HAP-1 (cell line): Measurements from ENCODE around the gene ZC3H4.
A peak's percentile ranks its signal among the peaks of the same experiment; 100 is the strongest.

ENCODE experiments used
- DNase-seq, 2 experiments: peaks; one replicate each; pipeline ENCODE4 v3.0.0-alpha.2; 2016 to 2020; ENCODE audit warnings: low spot score in 2 of 2
- H3K27me3 ChIP-seq: fragments of 250-450 bp; sonication (Bioruptor Pico); 2 replicates; pipeline ENCODE4 v1.5.1; 2020; ENCODE audit warnings: low read depth, mild to moderate bottlenecking, moderate library complexity
- H3K36me3 ChIP-seq: fragments of 250-450 bp; sonication (Bioruptor Pico); replicated peaks from 2 replicates; pipeline ENCODE4 v1.5.1; 2020; ENCODE audit warnings: mild to moderate bottlenecking
- H3K4me1 ChIP-seq: fragments of 250-450 bp; sonication (Bioruptor Pico); 2 replicates; pipeline ENCODE4 v1.5.1; 2020; ENCODE audit warnings: mild to moderate bottlenecking
- H3K4me3 ChIP-seq: fragments of 250-450 bp; sonication (Bioruptor Pico); 2 replicates; pipeline ENCODE4 v1.5.1; 2020; ENCODE audit warnings: mild to moderate bottlenecking, moderate library complexity
- H3K9me3 ChIP-seq: fragments of 250-450 bp; sonication (Bioruptor Pico); 2 replicates; pipeline ENCODE4 v1.5.1; 2020; ENCODE audit warnings: mild to moderate bottlenecking, moderate library complexity
- in situ Hi-C: fragments of 300-500 bp; cut with MboI; formaldehyde crosslinking; loops from 3 replicates; pipeline ENCODE4 v1.14.3; 2020; ENCODE audit warnings: low sequenced_read_pairs, inconsistent platforms, mixed read lengths

ZC3H4 gene

DNA sequence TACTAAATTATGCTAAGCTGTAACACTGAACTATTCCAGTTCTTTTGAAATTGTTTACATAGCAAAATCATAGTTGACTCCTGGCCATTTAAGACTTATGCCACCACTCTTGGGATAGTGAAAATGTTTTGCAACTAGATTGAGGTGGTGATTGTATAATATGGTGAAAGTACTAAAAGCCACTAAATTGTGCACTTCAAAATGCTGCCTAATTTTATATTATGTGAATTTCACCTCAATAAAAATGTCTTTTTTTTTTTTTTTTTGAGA is 12.0 kb upstream of the ZC3H4 start:
- Histone ChIP-seq H3K4me1 (peaks cover 2% of the 10 kb centered on the region), H3K36me3 (no peaks in the 10 kb centered on the region), H3K9me3 (peaks cover 7% of the 10 kb centered on the region), H3K4me3 (no peak overlapping the region), H3K27me3 (no peaks in the 10 kb centered on the region)
- in situ Hi-C loops, result loop anchor here (10.0 kb wide), 1 partner anchor 51 kb away; no protein-coding TSS in a partner anchor
- no peak for DNase-seq

DNA sequence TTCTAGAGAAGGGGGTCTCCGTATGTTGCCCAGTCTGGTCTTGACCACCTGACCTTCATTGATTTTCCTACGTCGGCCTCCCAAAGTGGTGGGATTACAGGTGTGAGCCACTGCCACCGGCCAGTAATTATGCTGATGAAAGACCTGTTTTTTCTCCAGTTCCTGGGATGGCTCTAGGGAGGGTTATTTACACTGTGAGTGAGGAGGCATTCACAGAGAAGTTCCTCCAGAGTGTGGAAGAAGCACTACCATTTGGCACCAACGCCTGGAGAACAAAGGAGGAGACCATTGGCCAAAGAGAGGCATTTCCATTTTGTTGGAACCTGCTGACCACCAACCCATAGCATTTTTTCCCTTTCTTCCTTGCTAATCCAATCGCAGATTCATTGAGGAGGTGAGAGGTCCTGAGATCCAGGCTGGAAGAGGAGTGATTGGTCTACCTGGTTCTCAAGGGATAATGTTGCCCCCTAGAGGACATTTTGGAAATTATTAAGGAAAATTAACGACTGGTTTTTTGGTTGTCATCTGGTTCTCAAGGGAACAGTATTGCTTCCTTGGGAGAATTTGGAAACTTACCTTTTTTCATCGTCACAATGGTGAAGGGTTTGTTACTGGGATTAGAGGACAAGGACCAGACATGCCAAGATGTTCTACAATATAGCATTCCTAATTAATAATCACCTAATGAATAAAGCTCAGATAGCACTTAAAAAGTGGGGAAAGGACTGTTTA is 11.5 kb upstream of the ZC3H4 start:
- H3K4me3 ChIP-seq, result no peak overlapping the region
- DNase-seq, result peak; percentile 62 to 91
- peaks cover 3% of the 10 kb centered on the region for H3K9me3 ChIP-seq
- H3K36me3 ChIP-seq, result no peaks in the 10 kb centered on the region
- H3K27me3 ChIP-seq, result no peaks in the 10 kb centered on the region
- in situ Hi-C loops, result loop anchor here (10.0 kb wide), 1 partner anchor 50 kb away; no protein-coding TSS in a partner anchor
- peaks cover 2% of the 10 kb centered on the region; the same call in 1 of the 2 replicates for H3K4me1 ChIP-seq

DNA sequence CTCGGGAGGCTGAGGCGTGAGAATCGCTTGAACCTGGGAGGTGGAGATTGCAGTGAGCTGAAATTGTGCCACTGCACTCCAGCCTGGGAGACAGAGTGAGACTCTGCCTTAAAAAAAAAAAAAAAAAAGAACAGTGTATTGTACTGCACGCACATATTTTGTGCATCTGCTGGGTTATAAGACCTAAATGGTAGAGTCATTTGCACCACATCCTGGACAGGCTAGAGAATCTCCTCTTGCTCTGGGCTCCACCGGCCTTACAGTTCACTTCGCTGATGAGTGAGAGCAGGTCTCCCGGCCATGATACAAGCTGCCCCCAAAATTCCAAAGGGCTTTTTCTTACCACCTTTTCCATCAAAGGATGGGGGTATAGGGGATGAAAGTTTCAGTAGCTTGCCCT is 9.8 kb upstream of the ZC3H4 start:
- H3K4me1 ChIP-seq, result peaks cover 2% of the 10 kb centered on the region; the same call in 1 of the 2 replicates
- no peaks in the 10 kb centered on the region for H3K9me3 ChIP-seq
- H3K36me3 ChIP-seq, result no peaks in the 10 kb centered on the region
- H3K4me3 ChIP-seq, result no peak overlapping the region
- DNase-seq, result no peak
- H3K27me3 ChIP-seq, result no peaks in the 10 kb centered on the region
- in situ Hi-C loops, result loop anchor here (10.0 kb wide), 1 partner anchor 49 kb away; no protein-coding TSS in a partner anchor

DNA sequence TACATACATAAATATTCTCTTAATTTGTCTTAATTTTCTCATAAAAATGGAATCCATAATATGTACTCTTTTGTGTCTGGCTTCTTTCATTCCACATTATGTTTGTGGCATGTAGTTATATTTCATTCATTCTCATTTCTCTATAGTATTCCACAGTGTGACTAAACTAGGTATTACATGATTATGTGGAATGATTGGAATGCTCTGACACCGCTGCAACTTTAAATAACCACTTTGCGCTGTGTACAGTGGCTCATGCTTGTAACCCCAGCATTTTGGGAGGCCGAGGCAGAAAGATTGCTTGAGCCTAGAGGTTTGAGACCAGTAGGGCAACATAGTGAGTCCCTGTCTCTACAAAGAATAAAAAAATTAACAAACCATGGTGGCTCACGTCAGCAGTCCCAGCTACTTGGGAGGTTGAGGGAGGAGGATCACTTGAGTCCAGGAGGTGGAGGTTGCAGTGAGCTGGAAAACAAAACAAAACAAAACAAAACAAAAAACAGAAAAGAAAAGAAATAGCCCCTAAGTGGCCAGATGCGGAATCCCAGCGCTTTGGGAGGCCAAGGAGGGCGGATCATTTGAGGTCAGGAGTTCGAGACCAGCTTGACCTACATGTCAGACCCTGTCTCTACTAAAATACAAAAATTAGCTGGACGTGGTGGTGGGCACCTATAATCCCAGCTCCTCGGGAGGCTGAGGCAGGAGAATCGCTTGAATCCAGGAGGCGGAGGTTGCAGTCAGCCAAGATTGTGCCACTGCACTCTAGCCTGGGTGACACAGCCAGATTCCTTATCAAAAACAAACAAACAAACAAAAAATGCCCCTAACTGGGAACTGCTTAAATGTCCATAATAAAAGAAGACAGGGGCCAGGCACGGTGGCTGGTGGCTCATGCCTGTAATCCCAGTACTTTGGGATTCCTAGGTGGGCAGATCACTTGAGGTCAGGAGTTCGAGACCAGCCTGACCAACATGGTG is 9.1 kb upstream of the ZC3H4 start:
- no peaks in the 10 kb centered on the region for H3K27me3 ChIP-seq
- in situ Hi-C loops, result loop anchor here (10.0 kb wide), 1 partner anchor 48 kb away; no protein-coding TSS in a partner anchor
- DNase-seq, result peak; percentile 29 to 39
- H3K4me3 ChIP-seq, result no peak overlapping the region
- H3K4me1 ChIP-seq, result peaks cover 2% of the 10 kb centered on the region; the same call in 1 of the 2 replicates
- H3K36me3 ChIP-seq, result no peaks in the 10 kb centered on the region
- no peaks in the 10 kb centered on the region for H3K9me3 ChIP-seq

DNA sequence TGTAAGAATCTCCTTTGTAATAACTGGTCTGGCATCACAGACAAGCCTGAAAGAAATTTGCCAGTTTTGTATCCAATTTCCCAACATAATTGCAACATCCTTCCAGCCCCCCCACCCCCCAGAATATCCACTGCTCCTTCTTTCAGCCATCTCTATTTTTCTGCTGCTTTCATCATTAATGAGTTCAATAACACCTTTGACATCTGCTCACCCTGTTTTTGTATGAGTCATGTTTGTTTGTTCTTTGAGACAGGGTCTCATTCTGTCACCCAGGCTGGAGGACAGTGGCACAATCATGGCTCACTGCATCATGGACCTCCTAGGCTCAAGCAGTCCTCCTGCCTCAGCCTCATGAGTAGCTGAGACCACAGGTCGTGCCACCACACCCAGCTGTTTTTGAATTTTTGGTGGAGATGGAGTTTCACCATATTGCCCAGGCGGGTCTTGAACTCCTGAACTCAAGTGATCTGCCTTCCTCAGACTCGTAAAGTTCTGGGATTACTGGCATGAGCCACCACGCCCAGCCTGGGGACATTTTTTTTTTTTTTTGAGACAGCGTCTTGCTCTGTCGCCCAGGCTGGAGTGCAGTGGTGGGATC is 7.0 kb upstream of the ZC3H4 start:
- H3K9me3 ChIP-seq, result no peaks in the 10 kb centered on the region
- in situ Hi-C loops, result loop anchor here (10.0 kb wide), 1 partner anchor 46 kb away; no protein-coding TSS in a partner anchor
- H3K4me3 ChIP-seq, result no peak overlapping the region
- H3K4me1 ChIP-seq, result peaks cover 2% of the 10 kb centered on the region; the same call in 1 of the 2 replicates
- no peaks in the 10 kb centered on the region for H3K36me3 ChIP-seq
- no peaks in the 10 kb centered on the region for H3K27me3 ChIP-seq
- DNase-seq, result no peak

DNA sequence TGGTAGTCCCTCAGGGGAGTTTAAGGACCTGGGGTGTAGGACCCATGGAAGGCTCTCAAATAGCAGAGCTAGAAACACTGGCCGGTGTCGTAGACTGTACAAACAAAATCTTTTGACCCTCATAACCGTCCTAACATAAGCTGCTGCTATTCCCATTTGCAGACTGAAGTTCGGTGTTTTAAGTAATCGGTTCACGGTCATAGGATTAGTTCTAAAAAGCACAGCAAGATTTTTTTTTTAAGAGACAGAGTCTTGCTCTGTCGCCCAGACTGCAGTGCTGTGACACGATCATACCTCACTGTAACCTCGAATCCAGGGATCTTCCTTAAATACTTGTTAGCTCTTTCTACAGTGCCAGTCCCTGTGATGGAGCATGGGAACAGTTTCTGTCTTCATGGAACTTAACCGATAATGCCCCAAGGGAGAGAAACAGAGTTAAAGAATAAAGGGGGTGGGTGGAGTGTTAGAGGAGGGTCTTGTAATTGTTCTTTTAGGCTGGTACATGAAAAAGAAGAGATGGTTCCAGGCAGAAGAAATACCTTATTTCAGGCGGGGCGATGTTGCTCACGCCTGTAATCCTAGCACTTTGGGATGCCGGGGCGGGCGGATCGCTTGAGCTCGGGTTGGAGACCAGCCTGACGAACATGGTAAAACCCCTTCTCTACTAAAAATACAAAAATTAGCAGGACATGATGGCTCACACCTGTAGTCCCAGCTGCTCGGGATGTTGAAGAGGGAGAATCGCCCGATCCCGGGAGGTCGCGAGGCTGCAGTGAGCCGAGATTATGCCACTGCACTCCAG is 475 bp upstream of the ZC3H4 start:
- in situ Hi-C loops, result no loop called here
- DNase-seq, result peak in 1 of 2 experiments; percentile 33
- peaks cover 17% of the 10 kb centered on the region for H3K4me1 ChIP-seq

DNA sequence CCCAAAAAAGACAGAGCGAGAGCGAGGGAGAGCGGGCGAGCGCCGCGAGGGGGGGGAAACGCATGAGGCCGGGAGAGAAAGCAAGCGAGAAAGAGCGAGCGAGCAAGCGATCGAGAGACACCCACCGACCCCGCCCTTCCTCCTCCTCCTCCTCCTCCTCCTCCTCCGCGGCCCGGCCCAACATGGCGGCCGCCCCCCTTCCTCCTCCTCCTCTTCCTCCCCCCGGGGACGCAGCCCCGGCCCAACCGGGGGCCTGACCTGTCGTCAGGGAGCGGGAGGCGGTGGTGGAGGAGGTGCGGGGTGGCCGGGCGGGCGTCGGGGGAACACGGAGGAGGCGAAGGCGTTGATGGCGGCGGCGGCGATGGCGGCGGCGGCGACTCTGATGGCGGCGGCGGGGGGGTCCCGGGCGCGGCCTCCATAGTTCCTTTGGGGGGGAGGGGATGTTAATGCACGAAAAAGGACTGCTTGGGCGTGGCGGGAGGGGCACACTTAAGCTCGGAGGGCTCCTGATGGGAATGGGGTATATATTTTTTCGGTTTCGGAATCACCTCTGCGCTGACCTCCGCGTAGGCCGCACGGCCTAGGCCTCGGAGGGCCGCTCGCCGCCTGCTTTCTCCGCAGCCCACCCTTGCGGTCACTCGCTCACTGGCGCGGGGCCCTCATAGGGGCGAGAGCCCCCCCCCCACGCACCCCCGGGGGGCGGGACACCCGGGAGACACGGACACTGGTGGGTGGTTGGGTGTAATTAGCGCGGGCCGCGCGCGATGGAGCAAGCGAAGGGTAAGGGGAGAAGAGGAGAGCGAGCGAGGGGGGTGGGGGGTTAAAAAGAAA is 1.2 kb downstream of the ZC3H4 start:
- peaks cover 25% of the 10 kb centered on the region for H3K4me1 ChIP-seq
- in situ Hi-C loops, result no loop called here
- peak; percentile 92 to 96 for DNase-seq
- H3K36me3 ChIP-seq, result no peaks in the 10 kb centered on the region; the same call in 1 of the 2 replicates
- no peaks in the 10 kb centered on the region for H3K9me3 ChIP-seq
- no peaks in the 10 kb centered on the region for H3K27me3 ChIP-seq
- peak overlapping the region; percentile 77 for H3K4me3 ChIP-seq

More for the DNA sequence above, 475 bp upstream of the ZC3H4 start:
- no peaks in the 10 kb centered on the region; the same call in 1 of the 2 replicates for H3K36me3 ChIP-seq
- H3K4me3 ChIP-seq, result peak overlapping the region; percentile 77
- H3K9me3 ChIP-seq, result no peaks in the 10 kb centered on the region
- H3K27me3 ChIP-seq, result no peaks in the 10 kb centered on the region

DNA sequence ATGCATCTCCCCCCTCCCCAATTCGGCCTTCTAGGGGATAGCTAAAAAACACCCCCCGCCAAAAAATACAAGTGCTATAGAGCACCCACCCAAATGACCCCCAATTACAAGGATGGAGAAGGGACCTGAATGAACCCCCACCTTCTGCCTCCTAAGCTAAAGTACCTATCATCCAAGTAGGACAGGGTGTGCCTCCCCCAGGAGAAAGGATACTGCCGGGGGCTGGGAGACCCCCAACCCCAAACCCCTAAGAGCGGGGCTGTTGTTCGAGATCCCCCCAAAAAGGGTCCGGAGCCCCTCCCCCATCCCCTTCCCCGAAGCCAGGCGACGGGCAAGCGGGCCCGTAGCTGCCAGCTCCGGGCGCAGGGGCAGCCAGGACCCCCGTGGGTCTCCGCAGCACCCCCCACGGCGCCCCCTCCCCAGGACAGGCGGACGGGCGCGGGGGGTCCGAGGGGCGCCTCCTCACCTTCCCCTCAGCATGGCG is 1.9 kb downstream of the ZC3H4 start:
- H3K4me1 ChIP-seq, result peaks cover 25% of the 10 kb centered on the region
- peak overlapping the region; percentile 77 for H3K4me3 ChIP-seq
- H3K36me3 ChIP-seq, result no peaks in the 10 kb centered on the region; the same call in 1 of the 2 replicates
- DNase-seq, result no peak
- in situ Hi-C loops, result no loop called here
- H3K27me3 ChIP-seq, result no peaks in the 10 kb centered on the region
- H3K9me3 ChIP-seq, result no peaks in the 10 kb centered on the region

DNA sequence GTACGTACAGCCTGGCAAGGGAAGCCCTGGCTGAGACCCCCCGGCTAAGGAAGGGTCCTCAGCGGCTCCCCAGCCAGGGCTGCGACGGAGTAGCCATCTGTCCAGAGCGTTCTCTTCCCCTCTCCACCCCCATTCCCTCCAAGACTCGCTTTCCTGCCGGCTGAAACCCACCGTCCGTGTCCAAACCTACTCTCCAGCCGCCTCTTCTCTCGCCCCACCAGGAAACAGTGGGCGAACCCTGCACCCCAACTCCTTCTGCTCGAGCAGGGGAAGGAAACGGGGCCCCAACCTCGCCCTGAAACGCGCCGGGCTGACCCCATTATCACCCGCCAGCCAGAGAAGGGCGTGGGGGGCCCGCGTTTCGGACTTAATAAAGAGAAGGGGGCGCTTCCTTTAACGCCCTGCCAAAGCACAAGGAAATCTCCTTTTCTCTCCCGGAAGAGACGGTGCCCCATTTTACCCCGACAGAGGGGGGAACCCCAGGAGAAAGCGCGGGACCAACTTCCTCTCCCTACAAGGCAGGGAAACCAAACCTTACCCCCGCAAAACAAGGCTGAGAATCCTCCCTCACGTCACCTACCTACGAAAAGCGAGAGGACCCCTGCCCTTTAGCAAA is 2.5 kb downstream of the ZC3H4 start:
- peak; percentile 26 to 73 for DNase-seq
- H3K36me3 ChIP-seq, result no peaks in the 10 kb centered on the region; the same call in 1 of the 2 replicates
- H3K4me3 ChIP-seq, result peak overlapping the region; percentile 77
- in situ Hi-C loops, result no loop called here
- H3K9me3 ChIP-seq, result no peaks in the 10 kb centered on the region
- H3K27me3 ChIP-seq, result no peaks in the 10 kb centered on the region
- peaks cover 25% of the 10 kb centered on the region for H3K4me1 ChIP-seq

DNA sequence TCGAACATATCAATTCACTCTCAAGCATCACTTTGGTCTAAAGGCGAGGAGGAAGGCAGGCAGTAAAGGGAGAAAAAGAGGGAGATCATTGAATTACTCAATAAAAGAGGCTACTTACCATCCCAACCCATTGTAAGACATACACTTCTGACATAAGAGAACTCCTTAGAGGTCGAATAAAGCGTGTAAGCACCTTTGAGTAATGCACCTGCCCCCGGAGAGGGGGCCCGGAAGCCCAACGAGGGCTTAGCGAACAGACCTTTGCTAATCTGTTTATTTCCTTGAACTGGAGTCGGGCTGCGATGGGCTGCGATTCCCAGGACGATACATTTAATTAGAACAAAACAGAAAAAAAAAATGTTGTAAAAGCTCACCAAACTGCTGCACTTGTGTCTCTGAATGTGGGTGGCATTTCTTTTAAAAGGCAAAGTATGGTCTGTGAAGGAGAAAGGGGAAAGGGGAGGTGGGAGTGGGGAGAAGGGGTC is 3.0 kb downstream of the ZC3H4 start:
- H3K9me3 ChIP-seq, result no peaks in the 10 kb centered on the region
- peak in 1 of 2 experiments; percentile 73 for DNase-seq

DNA sequence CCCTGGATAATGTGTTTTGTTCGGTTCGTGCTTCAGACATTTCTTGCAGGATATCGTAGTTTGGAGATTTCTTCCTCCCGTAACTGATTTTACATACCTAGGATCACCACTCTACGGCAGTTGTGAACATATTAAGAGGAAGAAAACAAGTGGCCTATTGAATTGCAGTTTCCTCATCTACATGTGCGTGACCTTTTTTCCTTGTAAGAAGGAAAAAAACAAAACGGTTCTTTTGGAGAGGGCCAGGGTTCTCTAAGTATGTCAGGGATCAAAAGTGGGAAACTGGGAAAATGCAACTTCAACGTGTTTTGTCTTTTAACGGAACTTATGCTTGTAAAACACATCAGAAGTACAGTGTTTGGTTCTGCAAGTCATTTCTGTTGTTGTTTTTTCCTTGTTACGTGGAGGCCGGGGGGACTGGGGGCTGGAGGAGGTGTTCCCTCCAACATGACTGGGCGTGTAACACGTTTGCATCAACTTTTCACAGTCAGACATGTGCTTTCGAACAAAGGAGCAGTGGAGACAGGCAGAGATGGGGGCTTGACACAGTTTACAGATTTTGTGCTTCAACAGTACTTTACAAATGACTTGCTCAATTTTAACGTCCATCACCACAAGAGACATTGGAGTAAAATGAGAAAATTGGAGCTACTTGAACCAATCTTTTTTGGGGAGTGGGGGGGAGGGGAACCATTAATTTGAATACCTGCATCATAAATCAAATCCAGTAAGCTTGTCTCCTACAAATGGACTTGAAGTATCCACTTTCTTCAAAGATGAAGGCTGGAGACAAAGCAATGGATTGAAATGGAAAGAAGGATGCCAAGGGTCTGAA is 3.8 kb downstream of the ZC3H4 start:
- H3K4me3 ChIP-seq, result peak overlapping the region; percentile 77
- H3K9me3 ChIP-seq, result no peaks in the 10 kb centered on the region
- H3K36me3 ChIP-seq, result no peaks in the 10 kb centered on the region; the same call in 1 of the 2 replicates
- in situ Hi-C loops, result no loop called here
- peak; percentile 39 to 57 for DNase-seq
- peaks cover 25% of the 10 kb centered on the region for H3K4me1 ChIP-seq
- H3K27me3 ChIP-seq, result no peaks in the 10 kb centered on the region

More for the DNA sequence above, 3.0 kb downstream of the ZC3H4 start:
- in situ Hi-C loops, result no loop called here
- Histone ChIP-seq H3K36me3 (no peaks in the 10 kb centered on the region; the same call in 1 of the 2 replicates), H3K27me3 (no peaks in the 10 kb centered on the region), H3K4me1 (peaks cover 25% of the 10 kb centered on the region), H3K4me3 (peak overlapping the region; percentile 77)
